Erythroblast (primary cell): ENCODE measurements around the gene USP31.

Experiments
- GATA1 ChIP-seq: IDR thresholded peaks from 2 replicates; pipeline ENCODE4 v1.6.1; 2011; ENCODE audit warnings: low read depth, mild to moderate bottlenecking, control low read depth, low read length, moderate library complexity
- POLR2A ChIP-seq: IDR thresholded peaks from 2 replicates; pipeline ENCODE4 v1.6.1; 2011; ENCODE audit warnings: mild to moderate bottlenecking, low read length

DNA sequence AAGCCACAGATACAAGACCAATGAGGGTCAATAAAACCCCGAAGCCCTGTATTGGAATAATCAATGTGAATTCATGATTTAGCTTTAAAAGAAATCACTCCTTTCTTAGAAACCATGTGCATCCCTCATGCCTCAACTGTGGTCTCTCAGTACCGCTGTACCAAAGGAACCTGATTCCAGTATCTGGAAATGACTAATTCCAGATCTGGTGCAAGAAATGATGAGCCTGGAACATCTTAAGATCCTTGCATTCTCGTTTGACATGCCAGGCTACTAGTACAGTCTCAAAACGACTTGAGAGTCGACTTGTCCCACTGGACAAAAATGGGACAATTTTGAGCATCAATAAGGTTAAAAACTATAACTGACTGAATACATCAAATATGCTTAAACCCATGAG, 21.2 kb downstream of the USP31 start:
- TF ChIP-seq POLR2A (no peak), GATA1 (no peak)
